HG03097 (cell line): Measurements from ENCODE around the gene PRAMEF12.
"Not testable (repeated sequence)": the region's sequence is repeated elsewhere in the genome, so short reads cannot be mapped to it uniquely, and the experiment has no call there.

ENCODE experiments used
- ATAC-seq: cut with Tn5 transposase; IDR thresholded peaks from one replicate; pipeline ENCODE4 v1.9.1; 2021; ENCODE audit not compliant: unreplicated experiment, low FRiP score

The PRAMEF12 gene

GRCh38 chr1:12769976-12770505 is 3.5 kb upstream of the PRAMEF12 start:
- ATAC-seq: no peak

- ATAC-seq: no peak
These were observed 2.9 kb upstream of the PRAMEF12 start for GRCh38 chr1:12770620-12771019.

GRCh38 chr1:12771186-12771585 is 2.4 kb upstream of the PRAMEF12 start:
- ATAC-seq: no peak

- ATAC-seq: no peak
These were observed 1.0 kb upstream of the PRAMEF12 start for GRCh38 chr1:12772520-12772919.

GRCh38 chr1:12774801-12775345 is 1.3 kb downstream of the PRAMEF12 start:
- ATAC-seq: no peak

- ATAC-seq: no peak
These were observed 1.9 kb downstream of the PRAMEF12 start for GRCh38 chr1:12775443-12775842.

GRCh38 chr1:12776801-12777557 is 3.4 kb downstream of the PRAMEF12 start:
- ATAC-seq: no peak

- no peak for ATAC-seq
These were observed 4.5 kb downstream of the PRAMEF12 start for GRCh38 chr1:12778061-12778460.

GRCh38 chr1:12778907-12779306 is 5.4 kb downstream of the PRAMEF12 start:
- no peak for ATAC-seq

GRCh38 chr1:12781488-12781887 is 8.0 kb downstream of the PRAMEF12 start:
- not testable (repeated sequence) for ATAC-seq

- not testable (repeated sequence) for ATAC-seq
These were observed 10.2 kb downstream of the PRAMEF12 start for GRCh38 chr1:12783783-12784182.

- ATAC-seq: not testable (repeated sequence)
These were observed 11.2 kb downstream of the PRAMEF12 start for GRCh38 chr1:12784729-12785128.

- not testable (repeated sequence) for ATAC-seq
These were observed 17.6 kb downstream of the PRAMEF12 start, which contains the start of gene PRAMEF1 for GRCh38 chr1:12791097-12791496. Gene PRAMEF1, plus strand, starts transcription at chr1:12791397. Its CDS starts 1,831 bp downstream, at chr1:12793228.

- ATAC-seq: no peak
These were observed 25.4 kb downstream of the PRAMEF12 start for GRCh38 chr1:12798911-12799310.

- no peak for ATAC-seq
These were observed 26.2 kb downstream of the PRAMEF12 start for GRCh38 chr1:12799730-12800129.

GRCh38 chr1:12809933-12810332 is 36.4 kb downstream of the PRAMEF12 start:
- no peak for ATAC-seq

- ATAC-seq: no peak
These were observed 37.3 kb downstream of the PRAMEF12 start for GRCh38 chr1:12810691-12811408.

- no peak for ATAC-seq
These were observed 37.9 kb downstream of the PRAMEF12 start for GRCh38 chr1:12811409-12811784.

- not testable (repeated sequence) for ATAC-seq
These were observed 45.5 kb downstream of the PRAMEF12 start for GRCh38 chr1:12819061-12819460.
